Measurements from ENCODE around the gene RNF31.
"Not testable (repeated sequence)": the region's sequence is repeated elsewhere in the genome, so short reads cannot be mapped to it uniquely, and the experiment has no call there.

Gene RNF31

GRCh38 chr14:24146978-24147760 lies at the start of gene RNF31:
Gene RNF31, plus strand, starts transcription at chr14:24147498. Its CDS starts 201 bp downstream, at chr14:24147699.
- H3K4me3 ChIP-seq = peak within 1 kb of the TSS; percentile 100

GRCh38 chr14:24098229-24098926 lies 48.9 kb upstream of the RNF31 start:
- Histone ChIP-seq H4K20me1 (no peaks in the 10 kb centered on the region), H3K27me3 (no peaks in the 10 kb centered on the region), H3K36me3 (peaks cover 70% of the 10 kb centered on the region), H3K27ac (no peak overlapping the region), H3K9me3 (peaks cover 10% of the 10 kb centered on the region), H3K9ac (no peak overlapping the region), H3K4me1 (peaks cover 26% of the 10 kb centered on the region), H3K4me3 (no peak overlapping the region), H3K4me2 (no peak overlapping the region)
- TF ChIP-seq Cebpa-rat (IDR thresholded peaks at IDR 0.05) = no peak

More at GRCh38 chr14:24146978-24147760, at the start of gene RNF31:
- H3K9ac ChIP-seq = peak within 1 kb of the TSS; percentile 92
- TF ChIP-seq Cebpa-rat (IDR thresholded peaks at IDR 0.05) = no peak
- peak within 1 kb of the TSS; percentile 89 for H3K27ac ChIP-seq
- no peaks in the 10 kb centered on the region for H3K27me3 ChIP-seq
- H3K9me3 ChIP-seq = no peaks in the 10 kb centered on the region
- H3K4me2 ChIP-seq = peak within 1 kb of the TSS; percentile 99
- peaks cover 20% of the 10 kb centered on the region for H4K20me1 ChIP-seq
- H3K36me3 ChIP-seq = peaks cover 65% of the 10 kb centered on the region
- peaks cover 50% of the 10 kb centered on the region for H3K4me1 ChIP-seq

GRCh38 chr14:24098927-24099813 lies 48.1 kb upstream of the RNF31 start:
- Histone ChIP-seq H4K20me1 (no peaks in the 10 kb centered on the region), H3K9ac (no peak overlapping the region), H3K4me2 (no peak overlapping the region), H3K9me3 (peaks cover 18% of the 10 kb centered on the region), H3K27me3 (no peaks in the 10 kb centered on the region), H3K4me1 (peaks cover 22% of the 10 kb centered on the region), H3K4me3 (no peak overlapping the region), H3K27ac (no peak overlapping the region), H3K36me3 (peaks cover 78% of the 10 kb centered on the region)
- TF ChIP-seq Cebpa-rat (IDR thresholded peaks at IDR 0.05) = no peak

- no peak overlapping the region for H3K4me3 ChIP-seq
- peaks cover 17% of the 10 kb centered on the region for H3K4me1 ChIP-seq
- TF ChIP-seq Cebpa-rat (IDR thresholded peaks at IDR 0.05) = no peak
- no peaks in the 10 kb centered on the region for H3K27me3 ChIP-seq
- H3K9me3 ChIP-seq = peaks cover 29% of the 10 kb centered on the region
- H4K20me1 ChIP-seq = no peaks in the 10 kb centered on the region
- no peak overlapping the region for H3K4me2 ChIP-seq
- H3K36me3 ChIP-seq = peaks cover 91% of the 10 kb centered on the region
- no peak overlapping the region for H3K27ac ChIP-seq
- no peak overlapping the region for H3K9ac ChIP-seq
Measured at GRCh38 chr14:24100197-24100981, 46.9 kb upstream of the RNF31 start.

- TF ChIP-seq Cebpa-rat (IDR thresholded peaks at IDR 0.05) = no peak
- Histone ChIP-seq H3K36me3 (peaks cover 91% of the 10 kb centered on the region), H3K27ac (no peak overlapping the region), H4K20me1 (no peaks in the 10 kb centered on the region), H3K9ac (no peak overlapping the region), H3K4me2 (no peak overlapping the region), H3K27me3 (no peaks in the 10 kb centered on the region), H3K4me3 (no peak overlapping the region), H3K9me3 (peaks cover 29% of the 10 kb centered on the region), H3K4me1 (peaks cover 10% of the 10 kb centered on the region)
Measured at GRCh38 chr14:24100982-24101494, 46.3 kb upstream of the RNF31 start.

- Histone ChIP-seq H3K4me2 (no peak overlapping the region), H3K9ac (no peak overlapping the region), H3K4me3 (no peak overlapping the region), H3K36me3 (peaks cover 80% of the 10 kb centered on the region), H3K9me3 (peaks cover 29% of the 10 kb centered on the region), H3K4me1 (no peaks in the 10 kb centered on the region), H4K20me1 (no peaks in the 10 kb centered on the region), H3K27ac (no peak overlapping the region), H3K27me3 (no peaks in the 10 kb centered on the region)
- TF ChIP-seq Cebpa-rat (IDR thresholded peaks at IDR 0.05) = no peak
Measured at GRCh38 chr14:24102357-24103048, 44.8 kb upstream of the RNF31 start.

GRCh38 chr14:24103451-24103850 lies 43.8 kb upstream of the RNF31 start:
- TF ChIP-seq Cebpa-rat (IDR thresholded peaks at IDR 0.05) = no peak
- Histone ChIP-seq H3K36me3 (peaks cover 70% of the 10 kb centered on the region), H3K9me3 (peaks cover 29% of the 10 kb centered on the region), H3K4me1 (peaks cover 2% of the 10 kb centered on the region), H3K27ac (no peak overlapping the region), H4K20me1 (no peaks in the 10 kb centered on the region), H3K9ac (no peak overlapping the region), H3K4me3 (no peak overlapping the region), H3K4me2 (no peak overlapping the region), H3K27me3 (no peaks in the 10 kb centered on the region)

- not testable (repeated sequence) for H3K9ac ChIP-seq, H3K4me3 ChIP-seq, H3K27ac ChIP-seq, H3K27me3 ChIP-seq, H4K20me1 ChIP-seq, H3K4me2 ChIP-seq
- peaks cover 48% of the 10 kb centered on the region for H3K36me3 ChIP-seq
- peaks cover 29% of the 10 kb centered on the region for H3K9me3 ChIP-seq
- H3K4me1 ChIP-seq = peaks cover 20% of the 10 kb centered on the region
Measured at GRCh38 chr14:24105609-24106239, 41.6 kb upstream of the RNF31 start.
